Measurements from ENCODE around the gene RNF223.

Gene RNF223

GRCh38 chr1:1024149-1024770, 49.8 kb downstream of the RNF223 start:
- no peak for DNase-seq

- DNase-seq = no peak
These were observed 50.4 kb downstream of the RNF223 start for GRCh38 chr1:1023700-1024099.

- no peak for DNase-seq
These were observed 51.6 kb downstream of the RNF223 start for GRCh38 chr1:1022302-1023009.

DNA sequence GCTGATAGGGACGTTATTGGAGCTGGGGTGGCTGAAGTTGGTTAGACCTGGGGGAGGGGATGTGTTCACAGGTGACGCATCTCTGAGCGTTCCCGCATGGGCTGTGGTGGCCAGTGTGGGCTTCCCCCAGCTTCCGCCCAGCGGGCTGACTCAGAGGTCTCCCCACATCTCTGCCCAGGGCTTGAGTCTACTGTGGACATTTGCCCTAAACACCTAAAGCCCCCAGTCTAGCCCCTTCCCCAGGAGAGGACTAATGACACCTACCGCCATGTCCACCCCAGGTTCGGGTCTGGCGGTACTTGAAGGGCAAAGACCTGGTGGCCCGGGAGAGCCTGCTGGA, 52.2 kb downstream of the RNF223 start:
- DNase-seq = no peak

DNA sequence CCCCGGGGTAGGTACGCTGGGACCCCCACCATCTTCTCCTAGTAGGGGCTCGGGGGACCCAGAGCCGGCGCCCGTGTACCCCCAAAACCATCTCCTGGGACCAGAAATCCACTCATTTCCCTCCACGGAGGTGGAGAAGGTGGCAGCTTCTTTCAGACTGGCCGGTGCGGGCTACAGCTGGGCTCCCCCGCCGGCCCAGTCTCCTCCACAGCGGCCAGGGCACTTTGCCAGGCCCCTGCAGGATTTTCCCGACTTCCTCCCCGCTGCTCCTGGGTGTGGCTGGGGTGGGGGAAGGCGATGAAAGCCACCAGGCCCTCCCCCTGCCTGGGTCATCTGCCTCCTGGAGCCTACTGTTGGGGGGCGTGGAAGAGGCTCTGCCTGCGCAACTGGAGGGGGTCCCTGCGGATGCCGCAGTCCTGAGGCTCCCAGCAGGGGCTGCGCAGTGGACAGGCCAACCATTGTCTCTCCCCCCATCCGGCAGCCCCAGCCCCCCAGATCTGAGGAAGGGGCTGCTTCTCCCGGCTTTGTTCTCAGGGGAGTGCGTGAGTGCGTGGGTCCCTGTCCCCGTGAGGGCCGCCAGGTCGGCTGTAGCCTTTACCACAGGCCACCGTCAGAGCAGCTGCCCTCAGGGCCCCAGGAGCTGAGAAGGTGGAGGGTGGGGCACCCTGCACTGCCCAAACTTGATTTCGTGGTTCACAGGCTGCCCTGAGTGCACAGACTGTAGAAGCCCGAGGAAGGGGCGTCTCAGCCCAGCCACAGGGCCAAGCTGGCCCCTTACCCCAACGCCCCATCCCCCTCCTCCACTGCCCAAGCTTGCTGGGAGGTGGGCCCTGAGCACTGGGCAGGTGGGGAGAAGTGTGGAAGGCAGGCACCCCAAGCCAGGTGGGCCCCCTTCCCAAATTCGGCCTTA, 52.8 kb downstream of the RNF223 start:
- no peak for DNase-seq
